GM18499 (cell line): ENCODE data around the gene ADAP2.
"Not testable (repeated sequence)": the region's sequence is repeated elsewhere in the genome, so short reads cannot be mapped to it uniquely, and the experiment has no call there.

Experiments
- ATAC-seq: cut with Tn5 transposase; IDR thresholded peaks from one replicate; pipeline ENCODE4 v1.9.1; 2021; ENCODE audit warnings: moderate number of reproducible peaks; ENCODE audit not compliant: insufficient read depth, unreplicated experiment

The ADAP2 gene

GRCh38 chr17:30929081-30929633, 7.4 kb downstream of the ADAP2 start:
- no peak for ATAC-seq

DNA sequence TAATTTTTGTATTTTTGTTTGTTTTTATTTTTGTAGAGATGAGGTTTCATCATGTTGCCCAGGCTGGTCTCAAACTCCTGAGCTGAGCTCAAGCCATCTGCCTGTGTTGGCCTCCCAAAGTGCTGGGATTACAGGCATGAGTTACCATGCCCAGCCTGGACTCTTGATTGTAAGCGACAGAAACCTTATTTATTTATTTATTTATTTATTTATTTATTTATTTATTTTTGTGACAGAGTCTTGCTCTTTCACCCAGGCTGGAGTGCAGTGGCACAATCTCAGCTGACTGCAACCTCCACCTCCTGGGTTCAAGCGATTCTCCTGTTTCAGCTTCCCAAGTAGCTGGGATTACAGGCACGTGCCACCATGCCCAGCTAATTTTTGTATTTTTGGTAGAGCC, 8.1 kb downstream of the ADAP2 start:
- ATAC-seq = not testable (repeated sequence)

- no peak for ATAC-seq
Measured at GRCh38 chr17:30930495-30930894, 8.8 kb downstream of the ADAP2 start.

DNA sequence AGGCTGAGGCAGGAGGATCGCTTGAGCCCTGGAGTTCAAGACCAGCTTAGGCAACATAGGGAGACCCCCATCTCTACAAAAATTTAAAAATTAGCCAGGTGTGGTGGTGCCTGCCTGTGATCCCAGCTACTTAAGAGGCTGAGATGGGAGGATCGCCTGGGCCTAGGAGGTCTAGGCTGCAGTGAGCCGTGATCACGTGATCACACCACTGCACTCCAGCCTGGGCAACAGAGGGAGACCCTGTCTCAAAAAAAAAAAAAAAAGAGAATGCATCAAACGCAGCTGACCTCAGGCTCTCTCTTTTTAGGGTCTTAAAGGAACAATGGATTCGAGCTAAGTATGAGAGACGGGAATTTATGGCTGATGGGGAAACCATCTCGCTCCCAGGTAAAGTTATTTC, 9.8 kb downstream of the ADAP2 start:
- not testable (repeated sequence) for ATAC-seq

DNA sequence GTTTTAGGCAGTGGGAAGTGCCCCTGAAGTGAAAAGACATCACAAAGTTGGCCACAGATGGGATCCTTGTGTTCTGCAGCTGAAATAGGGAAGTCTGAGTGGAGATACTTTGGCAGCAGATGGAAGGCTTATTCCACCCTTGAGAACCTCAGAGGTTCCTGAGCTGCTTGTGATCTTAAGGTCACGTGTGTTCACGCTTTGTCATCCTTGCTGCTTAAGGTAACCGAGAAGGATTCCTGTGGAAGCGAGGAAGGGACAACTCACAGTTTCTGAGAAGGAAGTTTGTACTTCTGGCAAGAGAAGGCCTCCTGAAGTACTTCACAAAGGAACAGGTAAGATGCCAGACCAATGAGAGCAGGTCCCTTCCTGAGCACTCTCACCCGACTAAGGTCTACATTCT, 12.2 kb downstream of the ADAP2 start:
- no peak for ATAC-seq

DNA sequence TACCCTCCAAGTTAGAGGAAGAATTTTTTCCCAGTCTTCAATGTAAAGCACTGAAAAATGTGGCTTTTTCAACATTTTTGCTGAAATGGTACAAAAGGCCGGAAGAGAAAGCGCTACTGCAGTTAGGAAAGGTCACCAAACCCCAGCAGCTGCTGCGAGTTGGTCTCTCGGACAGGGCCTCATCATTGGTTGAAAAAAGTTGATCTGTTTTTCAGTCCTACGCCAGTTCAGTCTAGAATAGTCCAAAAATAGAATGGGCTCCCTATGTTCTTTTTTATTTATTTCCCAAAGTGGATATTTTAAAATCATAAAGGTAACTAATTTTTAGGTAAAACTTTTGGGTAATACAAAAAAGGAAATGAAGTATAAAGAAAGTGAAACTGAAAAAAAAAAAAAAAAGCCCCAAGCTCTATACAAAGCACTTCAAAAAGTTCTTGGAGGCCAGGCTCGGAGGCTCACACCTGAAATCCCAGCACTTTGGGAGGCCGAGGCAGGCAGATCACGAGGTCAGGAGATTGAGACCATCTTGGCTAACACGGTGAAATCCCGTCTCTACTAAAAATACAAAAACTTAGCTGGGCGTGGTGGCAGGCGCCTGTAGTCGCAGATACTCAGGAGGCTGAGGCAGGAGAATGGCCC, 17.4 kb downstream of the ADAP2 start:
- ATAC-seq = no peak

GRCh38 chr17:30942308-30943079, 20.7 kb downstream of the ADAP2 start:
- ATAC-seq = no peak

DNA sequence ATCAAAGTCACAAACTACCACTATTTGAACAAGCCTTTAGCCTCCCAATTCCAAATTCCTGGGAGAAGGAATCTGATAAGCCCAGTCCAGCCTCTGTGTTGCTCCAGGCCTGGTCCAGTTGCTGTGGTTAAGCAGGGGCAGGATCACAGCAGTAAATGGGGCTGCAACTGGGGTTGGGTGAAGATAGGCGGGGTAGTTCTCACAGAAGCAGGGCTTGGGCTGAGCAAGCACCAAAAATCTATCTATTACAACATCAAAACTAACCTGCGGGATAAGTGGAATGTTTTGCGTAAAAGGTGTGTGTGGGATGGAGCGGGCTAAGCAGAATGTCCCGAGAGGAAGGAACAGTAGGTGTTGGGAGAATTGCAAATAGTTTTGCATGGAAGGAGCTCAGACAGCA, 26.1 kb downstream of the ADAP2 start:
- no peak for ATAC-seq

DNA sequence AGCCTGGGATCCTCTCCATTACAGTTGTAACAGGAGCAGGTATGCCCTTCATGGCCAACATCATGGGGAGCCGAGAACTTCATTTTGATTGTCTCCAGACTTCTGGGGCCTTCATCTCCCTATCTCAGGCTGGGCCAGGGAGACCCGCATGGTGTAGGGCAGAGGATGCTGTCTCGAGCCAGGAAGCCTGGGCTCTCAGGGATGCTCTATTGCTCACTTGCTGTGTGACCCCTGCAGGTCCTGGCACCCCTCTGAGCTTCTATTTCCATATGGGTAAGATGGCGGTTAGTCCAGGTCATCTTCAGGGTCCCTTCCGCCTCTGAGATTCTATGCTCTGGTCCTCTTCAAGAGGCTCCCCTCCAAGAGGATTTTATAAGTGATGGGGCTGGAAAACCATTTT, 28.4 kb downstream of the ADAP2 start:
- no peak for ATAC-seq

- ATAC-seq = no peak
Measured at GRCh38 chr17:30950669-30951399, 29.1 kb downstream of the ADAP2 start.

GRCh38 chr17:30952638-30953393, 31.1 kb downstream of the ADAP2 start:
- no peak for ATAC-seq

GRCh38 chr17:30954046-30954830, 32.5 kb downstream of the ADAP2 start:
- no peak for ATAC-seq

GRCh38 chr17:30956764-30957374, 35.1 kb downstream of the ADAP2 start:
- ATAC-seq = no peak

GRCh38 chr17:30957741-30958140, 36.0 kb downstream of the ADAP2 start:
- ATAC-seq = no peak

DNA sequence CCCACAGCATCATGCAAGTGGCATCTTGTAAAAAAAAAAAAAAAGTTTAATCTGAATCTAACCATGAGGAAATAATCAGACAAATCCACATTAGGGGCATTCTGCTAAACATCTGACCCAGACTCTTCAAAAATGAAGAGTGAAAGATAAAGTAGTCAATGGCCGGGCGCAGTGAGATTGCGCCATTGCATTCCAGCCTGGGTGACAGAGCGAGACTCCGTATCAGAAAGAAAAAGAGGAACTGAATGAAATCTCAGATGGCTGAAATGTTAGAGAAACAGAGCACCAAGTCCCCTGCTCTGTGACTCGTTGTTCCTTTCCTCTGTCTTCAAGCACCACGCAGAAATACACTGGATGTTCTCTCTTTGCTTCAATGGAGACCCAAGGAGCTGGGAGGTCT, 36.4 kb downstream of the ADAP2 start:
- no peak for ATAC-seq

DNA sequence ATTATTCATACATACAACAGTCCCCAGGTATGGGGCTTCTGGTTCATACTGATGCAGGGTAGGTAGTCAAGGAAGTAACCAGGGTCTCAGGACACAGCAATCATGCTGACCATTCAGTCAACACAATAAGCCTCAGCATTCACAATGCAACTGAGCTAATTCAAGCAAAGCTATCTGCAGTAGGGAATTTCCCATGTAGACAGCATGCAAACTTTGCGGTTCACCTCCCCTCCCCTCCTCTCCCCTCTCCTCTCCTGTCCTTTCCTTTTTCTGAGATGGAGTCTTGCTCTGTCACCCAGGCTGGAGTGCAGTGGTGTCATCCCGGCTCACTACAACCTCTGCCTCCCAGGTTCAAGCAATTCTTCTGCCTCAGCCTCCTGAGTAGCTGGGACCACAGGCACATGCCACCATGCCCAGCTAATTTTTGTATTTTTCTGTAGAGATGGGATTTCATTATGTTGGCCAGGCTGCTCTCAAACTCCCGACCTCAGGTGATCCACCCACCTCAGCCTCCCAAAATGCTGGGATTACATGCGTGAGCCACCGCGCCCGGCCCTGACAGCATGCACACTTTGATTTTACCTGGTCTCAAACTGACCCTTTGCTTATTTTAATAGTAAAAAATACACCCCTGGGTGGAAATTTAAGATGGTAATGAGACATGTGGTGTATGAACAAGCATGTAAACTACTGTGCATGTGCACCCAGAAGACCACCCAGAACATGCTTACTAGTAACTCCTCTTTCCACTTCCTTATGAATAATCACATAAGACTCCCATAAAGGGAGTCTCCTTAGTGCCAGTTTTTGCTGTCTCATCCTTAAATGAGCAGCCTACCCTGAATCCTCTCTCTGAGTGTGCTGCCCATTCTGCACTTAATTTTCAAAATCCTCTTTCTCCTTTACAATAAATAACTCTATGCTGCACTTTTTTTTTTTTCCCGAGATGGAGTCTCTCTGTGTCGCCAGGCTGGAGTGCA, 39.8 kb downstream of the ADAP2 start:
- ATAC-seq = no peak

GRCh38 chr17:30964312-30964711, 42.6 kb downstream of the ADAP2 start:
- ATAC-seq = not testable (repeated sequence)

GRCh38 chr17:30964876-30965275, 43.1 kb downstream of the ADAP2 start:
- no peak for ATAC-seq
